Smooth muscle cell (in vitro differentiated cells): ENCODE results near the gene TMUB1. TPM values are rescaled to one million over a fixed set of nuclear protein-coding genes. Genes with fewer than 3 reads are reported as not detected.

Experiments
- DNase-seq: peaks from one replicate; lab custom pipeline; 2025; ENCODE audit not compliant: unreplicated experiment; lab: John Stamatoyannopoulos, UW
- H2AFZ ChIP-seq: fragments of 200-600 bp; sonication (generic); 2 replicates; pipeline ENCODE4 v1.6.0; 2016; ENCODE audit warnings: antibody characterized with exemption, low read depth, mild to moderate bottlenecking
- H3F3A ChIP-seq: fragments of 200-600 bp; sonication (generic); 2 replicates; pipeline ENCODE4 v1.6.0; 2017; ENCODE audit warnings: antibody characterized with exemption, low read depth
- H3K27ac ChIP-seq: fragments of 200-600 bp; sonication (generic); 2 replicates; pipeline ENCODE4 v1.5.1; 2016; ENCODE audit warnings: low read depth, mild to moderate bottlenecking
- H3K27me3 ChIP-seq: fragments of 200-600 bp; sonication (generic); 2 replicates; pipeline ENCODE4 v1.6.1; 2016; ENCODE audit warnings: low read depth, mild to moderate bottlenecking
- H3K36me3 ChIP-seq: fragments of 200-600 bp; sonication (generic); 2 replicates; pipeline ENCODE4 v1.5.1; 2016; ENCODE audit warnings: low read depth
- H3K4me1 ChIP-seq: fragments of 200-600 bp; sonication (generic); 2 replicates; pipeline ENCODE4 v1.5.1; 2016; ENCODE audit warnings: low read depth
- H3K4me2 ChIP-seq: fragments of 200-600 bp; sonication (generic); 2 replicates; pipeline ENCODE4 v1.6.0; 2016; ENCODE audit warnings: mild to moderate bottlenecking
- H3K4me3 ChIP-seq: fragments of 200-600 bp; sonication (generic); 2 replicates; pipeline ENCODE4 v1.5.1; 2016; ENCODE audit warnings: mild to moderate bottlenecking
- H3K79me2 ChIP-seq: fragments of 200-600 bp; sonication (generic); 2 replicates; pipeline ENCODE4 v1.6.0; 2016; ENCODE audit warnings: low read depth, mild to moderate bottlenecking
- H3K9ac ChIP-seq: fragments of 200-600 bp; sonication (generic); 2 replicates; pipeline ENCODE4 v1.6.0; 2016; ENCODE audit warnings: low read depth
- H3K9me3 ChIP-seq: fragments of 200-600 bp; sonication (generic); replicated peaks from 2 replicates; pipeline ENCODE4 v1.5.1; 2016; ENCODE audit warnings: low read depth
- H4K20me1 ChIP-seq: fragments of 200-600 bp; sonication (generic); 2 replicates; pipeline ENCODE4 v1.6.0; 2016; ENCODE audit warnings: low read depth
- WGBS: methylation state at CpG from one replicate; pipeline ENCODE4 v1.1.7; 2016; ENCODE audit warnings: low lambda C conversion rate; 5-methylcytosine and 5-hydroxymethylcytosine counted together
- polyA plus RNA-seq: library from polyadenylated mRNA; unstranded; fragments of >200 nt; fragmentation: Nextera tagmentation; extraction: Ambion mirVana; gene quantifications from 2 replicates; pipeline ENCODE4 v1.2.1, GENCODE V29; 2016
- total RNA-seq: library from RNA; depleted of rRNA; stranded (reverse); fragments of >200 nt; gene quantifications from 2 replicates; pipeline ENCODE4 v1.2.3, GENCODE V29; 2014
- TF ChIP-seq, protein P1 (sequence below): fragments of 200-600 bp; sonication (generic); IDR thresholded peaks from 2 replicates; pipeline ENCODE4 v1.5.1; 2017; ENCODE audit warnings: borderline replicate concordance, mild to moderate bottlenecking, antibody characterized with exemption; ENCODE audit not compliant: insufficient read depth, poor library complexity, severe bottlenecking

TMUB1 gene
- total and polyA plus RNA-seq, 2 experiments from 2014 or later = 35.9 to 69.8 TPM

DNA sequence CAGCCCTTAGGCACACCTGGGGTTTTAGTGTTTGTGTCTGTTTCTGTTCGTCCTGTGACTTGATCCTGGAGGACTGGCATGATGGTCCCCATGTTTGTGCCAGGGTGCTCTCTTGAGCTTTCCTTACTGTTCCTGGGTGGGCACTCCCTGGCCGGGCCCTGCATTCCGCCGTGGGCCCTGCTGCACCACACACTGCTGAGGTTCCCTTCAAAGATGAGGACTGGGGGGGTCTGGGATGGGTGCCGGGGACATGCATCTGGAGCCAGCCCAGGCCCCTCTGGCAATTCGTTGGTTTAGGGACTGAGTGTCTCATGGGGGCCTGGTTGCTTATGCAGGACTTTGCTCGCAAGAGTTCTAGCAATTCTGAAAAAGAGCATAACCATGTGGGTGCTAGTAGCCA is 7.7 kb upstream of the TMUB1 start:
- Histone ChIP-seq H2AFZ (no peak overlapping the region), H3K27ac (no peak overlapping the region), H3K9ac (no peak overlapping the region), H3K36me3 (no peaks in the 10 kb centered on the region), H3K4me2 (no peak overlapping the region), H3F3A (peaks cover 16% of the 10 kb centered on the region), H4K20me1 (peaks cover 91% of the 10 kb centered on the region), H3K4me1 (peaks cover 24% of the 10 kb centered on the region), H3K4me3 (no peak overlapping the region), H3K9me3 (no peaks in the 10 kb centered on the region), H3K79me2 (peaks cover 89% of the 10 kb centered on the region), H3K27me3 (no peaks in the 10 kb centered on the region)
- DNase-seq = no peak
- TF ChIP-seq, protein P1, sequence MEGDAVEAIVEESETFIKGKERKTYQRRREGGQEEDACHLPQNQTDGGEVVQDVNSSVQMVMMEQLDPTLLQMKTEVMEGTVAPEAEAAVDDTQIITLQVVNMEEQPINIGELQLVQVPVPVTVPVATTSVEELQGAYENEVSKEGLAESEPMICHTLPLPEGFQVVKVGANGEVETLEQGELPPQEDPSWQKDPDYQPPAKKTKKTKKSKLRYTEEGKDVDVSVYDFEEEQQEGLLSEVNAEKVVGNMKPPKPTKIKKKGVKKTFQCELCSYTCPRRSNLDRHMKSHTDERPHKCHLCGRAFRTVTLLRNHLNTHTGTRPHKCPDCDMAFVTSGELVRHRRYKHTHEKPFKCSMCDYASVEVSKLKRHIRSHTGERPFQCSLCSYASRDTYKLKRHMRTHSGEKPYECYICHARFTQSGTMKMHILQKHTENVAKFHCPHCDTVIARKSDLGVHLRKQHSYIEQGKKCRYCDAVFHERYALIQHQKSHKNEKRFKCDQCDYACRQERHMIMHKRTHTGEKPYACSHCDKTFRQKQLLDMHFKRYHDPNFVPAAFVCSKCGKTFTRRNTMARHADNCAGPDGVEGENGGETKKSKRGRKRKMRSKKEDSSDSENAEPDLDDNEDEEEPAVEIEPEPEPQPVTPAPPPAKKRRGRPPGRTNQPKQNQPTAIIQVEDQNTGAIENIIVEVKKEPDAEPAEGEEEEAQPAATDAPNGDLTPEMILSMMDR = no peak
- WGBS = 92% methylated on average over 7 of the region's 7 CpGs

DNA sequence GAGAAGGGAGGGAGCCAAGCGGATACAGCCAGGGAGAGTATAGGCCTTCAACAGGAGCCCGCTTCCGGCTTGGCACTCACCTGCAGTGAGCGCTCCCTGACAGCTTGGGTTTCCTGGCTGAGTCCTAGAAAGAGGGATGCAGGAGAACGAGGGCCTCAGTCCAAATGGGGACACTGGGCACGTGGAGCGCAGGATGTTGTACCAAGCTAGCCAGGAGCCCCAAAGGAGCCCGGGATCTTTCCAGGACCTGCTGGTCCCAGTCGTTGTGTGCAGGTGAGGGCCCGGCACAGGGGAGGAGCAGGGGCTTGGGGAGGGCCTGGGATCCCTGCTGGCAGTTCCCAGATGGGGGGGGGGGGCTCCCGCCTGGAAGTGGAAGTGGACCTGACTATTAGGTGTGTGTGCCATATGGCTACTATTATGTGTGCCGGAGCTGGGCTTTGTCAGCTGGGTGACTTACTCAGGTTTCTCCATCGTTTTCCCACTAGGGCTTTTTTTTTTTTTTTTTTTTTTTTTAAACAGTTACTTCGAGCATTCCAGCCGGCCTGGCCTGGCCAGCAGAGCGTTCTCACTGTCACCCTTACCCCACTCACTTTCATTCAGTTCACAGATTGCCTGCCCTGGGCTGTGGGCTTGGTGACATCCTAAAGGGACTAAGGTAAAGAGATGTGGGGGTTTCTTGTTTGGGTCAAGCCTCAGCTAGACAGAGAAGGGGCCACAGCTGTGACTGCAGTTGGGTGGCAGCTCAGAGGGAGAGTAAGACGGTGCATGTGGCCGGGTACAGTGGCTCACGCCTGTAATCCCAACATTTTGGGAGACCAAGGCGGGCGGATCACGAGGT is 6.8 kb upstream of the TMUB1 start:
- no peaks in the 10 kb centered on the region for H3K27me3 ChIP-seq
- H3K9me3 ChIP-seq = no peaks in the 10 kb centered on the region
- H3K4me1 ChIP-seq = peaks cover 28% of the 10 kb centered on the region
- peaks cover 82% of the 10 kb centered on the region for H4K20me1 ChIP-seq
- H3F3A ChIP-seq = peaks cover 21% of the 10 kb centered on the region
- H3K36me3 ChIP-seq = no peaks in the 10 kb centered on the region
- peak overlapping the region; percentile 93 for H3K27ac ChIP-seq
- peak overlapping the region; percentile 84 for H3K9ac ChIP-seq
- no peak overlapping the region for H3K4me3 ChIP-seq
- TF ChIP-seq, protein P1 = no peak
- peaks cover 81% of the 10 kb centered on the region for H3K79me2 ChIP-seq
- H2AFZ ChIP-seq = no peak overlapping the region
- H3K4me2 ChIP-seq = peak overlapping the region; percentile 92
- 84% methylated on average over 17 of the region's 22 CpGs for WGBS
- no peak for DNase-seq

DNA sequence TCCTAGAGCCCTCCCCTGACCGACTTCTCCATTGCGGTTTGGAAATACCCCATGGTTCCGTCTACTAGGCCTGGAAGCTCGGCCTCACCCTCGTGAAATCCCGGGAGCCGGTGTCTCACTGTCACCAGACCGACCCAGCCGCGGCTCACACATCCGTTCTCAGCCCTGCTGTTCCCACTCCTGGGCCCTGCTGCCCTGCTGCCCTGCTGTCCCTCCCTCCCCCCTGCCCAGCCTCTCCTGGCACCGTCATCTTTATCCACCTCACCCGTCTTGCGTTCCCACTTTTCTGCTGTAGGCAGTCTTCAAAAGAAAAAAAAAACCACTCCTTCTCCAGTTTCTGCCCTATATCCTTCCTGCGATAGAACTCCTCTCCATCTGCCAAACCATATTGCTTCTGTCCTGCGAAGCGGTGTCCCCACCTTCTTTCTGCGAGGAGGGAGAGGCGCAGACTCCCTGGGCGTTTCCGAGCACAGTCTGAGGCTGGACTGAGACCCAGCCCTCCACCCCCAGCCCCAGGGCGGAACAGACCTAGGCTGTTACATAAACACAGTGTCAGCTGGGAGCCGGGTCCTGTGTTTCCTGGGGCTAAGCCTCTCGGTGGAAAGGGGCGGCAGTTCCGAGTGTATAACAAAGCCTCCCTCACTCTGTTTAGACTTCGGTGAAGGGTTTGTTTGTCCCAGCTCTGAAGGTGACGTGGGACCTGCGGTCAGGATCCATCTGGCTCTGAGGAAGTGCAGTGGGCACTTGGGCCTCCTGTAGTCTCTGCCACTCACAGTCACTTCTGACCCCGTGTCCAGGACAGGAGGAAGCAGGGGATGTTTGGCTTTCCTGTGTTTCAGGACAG is 5.8 kb upstream of the TMUB1 start:
- H3K79me2 ChIP-seq = peaks cover 70% of the 10 kb centered on the region
- peaks cover 29% of the 10 kb centered on the region for H3K4me1 ChIP-seq
- peak overlapping the region; percentile 93 for H3K27ac ChIP-seq
- peak overlapping the region; percentile 84 for H3K9ac ChIP-seq
- TF ChIP-seq, protein P1 = no peak
- no peak for DNase-seq
- H3F3A ChIP-seq = peaks cover 27% of the 10 kb centered on the region
- 15% methylated on average over 30 of the region's 30 CpGs for WGBS
- peak overlapping the region; percentile 92 for H3K4me2 ChIP-seq
- H3K27me3 ChIP-seq = no peaks in the 10 kb centered on the region
- H4K20me1 ChIP-seq = peaks cover 72% of the 10 kb centered on the region
- H3K36me3 ChIP-seq = no peaks in the 10 kb centered on the region
- no peaks in the 10 kb centered on the region for H3K9me3 ChIP-seq
- peak overlapping the region; percentile 61 for H3K4me3 ChIP-seq
- H2AFZ ChIP-seq = peak overlapping the region; percentile 44
